ENCODE results near the gene FOXN3.

The FOXN3 gene

GRCh38 chr14:89440986-89441909 is 24.2 kb upstream of the FOXN3 start:
- no peak for DNase-seq (ENCODE audit: low read depth)
- no peak overlapping the region for H3K4me3 ChIP-seq (ENCODE audit: low read depth, low read length)
- no peak for TF ChIP-seq MAX (IDR thresholded peaks at IDR 0.05; ENCODE audit: low read depth, low read length)
- TF ChIP-seq POLR2A (IDR thresholded peaks at IDR 0.05; ENCODE audit: extremely low read depth, insufficient read length), result no peak

GRCh38 chr14:89435892-89436656 is 19.0 kb upstream of the FOXN3 start:
- DNase-seq (ENCODE audit: low read depth), result no peak
- H3K4me3 ChIP-seq (ENCODE audit: low read depth, low read length), result no peak overlapping the region
- TF ChIP-seq CTCF (IDR thresholded peaks at IDR 0.05; ENCODE audit: low read depth, low read length) (no peak), MAX (IDR thresholded peaks at IDR 0.05; ENCODE audit: low read depth, low read length) (no peak), MYC (IDR thresholded peaks at IDR 0.05; ENCODE audit: low read depth, low read length) (no peak), POLR2A (IDR thresholded peaks at IDR 0.05; ENCODE audit: extremely low read depth, insufficient read length) (no peak)

- no peak for TF ChIP-seq MAX (IDR thresholded peaks at IDR 0.05; ENCODE audit: low read depth, low read length)
- TF ChIP-seq CTCF (IDR thresholded peaks at IDR 0.05; ENCODE audit: low read depth, low read length), result no peak
- TF ChIP-seq POLR2A (IDR thresholded peaks at IDR 0.05; ENCODE audit: extremely low read depth, insufficient read length), result no peak
- no peak for TF ChIP-seq MYC (IDR thresholded peaks at IDR 0.05; ENCODE audit: low read depth, low read length)
- no peak overlapping the region for H3K4me3 ChIP-seq (ENCODE audit: low read depth, low read length)
- DNase-seq (ENCODE audit: low read depth), result no peak
Measured at GRCh38 chr14:89435492-89435891, 18.5 kb upstream of the FOXN3 start.

- TF ChIP-seq MAX (IDR thresholded peaks at IDR 0.05; ENCODE audit: low read depth, low read length) (no peak), POLR2A (IDR thresholded peaks at IDR 0.05; ENCODE audit: extremely low read depth, insufficient read length) (no peak), CTCF (IDR thresholded peaks at IDR 0.05; ENCODE audit: low read depth, low read length) (no peak), MYC (IDR thresholded peaks at IDR 0.05; ENCODE audit: low read depth, low read length) (no peak)
- DNase-seq (ENCODE audit: low read depth), result no peak
- H3K4me3 ChIP-seq (ENCODE audit: low read depth, low read length), result no peak overlapping the region
Measured at GRCh38 chr14:89432226-89432625, 15.2 kb upstream of the FOXN3 start.

GRCh38 chr14:89430391-89431236 is 13.6 kb upstream of the FOXN3 start:
- TF ChIP-seq POLR2A (IDR thresholded peaks at IDR 0.05; ENCODE audit: extremely low read depth, insufficient read length) (no peak), MAX (IDR thresholded peaks at IDR 0.05; ENCODE audit: low read depth, low read length) (no peak), CTCF (IDR thresholded peaks at IDR 0.05; ENCODE audit: low read depth, low read length) (no peak), MYC (IDR thresholded peaks at IDR 0.05; ENCODE audit: low read depth, low read length) (no peak)
- DNase-seq (ENCODE audit: low read depth), result no peak
- no peak overlapping the region for H3K4me3 ChIP-seq (ENCODE audit: low read depth, low read length)
